GM12891 (cell line): ENCODE data around the gene WDR7.

Experiments
- PAX5 ChIP-seq: IDR thresholded peaks from 2 replicates; pipeline ENCODE4 v1.6.1; 2011; ENCODE audit warnings: low read length, moderate library complexity, mild to moderate bottlenecking; ENCODE audit not compliant: insufficient read depth, severe bottlenecking
- POLR2A ChIP-seq: IDR thresholded peaks from 2 replicates; pipeline ENCODE4 v1.6.1; 2011; ENCODE audit warnings: low read depth, low read length, control low read depth
- POLR2AphosphoS5 ChIP-seq: IDR thresholded peaks from 2 replicates; pipeline ENCODE4 v1.6.1; 2011; ENCODE audit warnings: low read depth, low read length, control low read depth
- TAF1 ChIP-seq: IDR thresholded peaks from 2 replicates; pipeline ENCODE4 v1.6.1; 2011; ENCODE audit warnings: low read depth, low read length, control low read depth

GRCh38 chr18:56841836-56842235, 190.7 kb downstream of the WDR7 start:
- no peak for TF ChIP-seq TAF1
- no peak for TF ChIP-seq POLR2A
- TF ChIP-seq POLR2AphosphoS5 = no peak
- TF ChIP-seq PAX5 = no peak
